Measurements from ENCODE around the gene TAS2R16. TPM values are rescaled to one million over a fixed set of nuclear protein-coding genes. Genes with fewer than 3 reads are reported as not detected.

TAS2R16 gene
- total and polyA plus RNA-seq, 3 experiments from 2014 or later = not detected

DNA sequence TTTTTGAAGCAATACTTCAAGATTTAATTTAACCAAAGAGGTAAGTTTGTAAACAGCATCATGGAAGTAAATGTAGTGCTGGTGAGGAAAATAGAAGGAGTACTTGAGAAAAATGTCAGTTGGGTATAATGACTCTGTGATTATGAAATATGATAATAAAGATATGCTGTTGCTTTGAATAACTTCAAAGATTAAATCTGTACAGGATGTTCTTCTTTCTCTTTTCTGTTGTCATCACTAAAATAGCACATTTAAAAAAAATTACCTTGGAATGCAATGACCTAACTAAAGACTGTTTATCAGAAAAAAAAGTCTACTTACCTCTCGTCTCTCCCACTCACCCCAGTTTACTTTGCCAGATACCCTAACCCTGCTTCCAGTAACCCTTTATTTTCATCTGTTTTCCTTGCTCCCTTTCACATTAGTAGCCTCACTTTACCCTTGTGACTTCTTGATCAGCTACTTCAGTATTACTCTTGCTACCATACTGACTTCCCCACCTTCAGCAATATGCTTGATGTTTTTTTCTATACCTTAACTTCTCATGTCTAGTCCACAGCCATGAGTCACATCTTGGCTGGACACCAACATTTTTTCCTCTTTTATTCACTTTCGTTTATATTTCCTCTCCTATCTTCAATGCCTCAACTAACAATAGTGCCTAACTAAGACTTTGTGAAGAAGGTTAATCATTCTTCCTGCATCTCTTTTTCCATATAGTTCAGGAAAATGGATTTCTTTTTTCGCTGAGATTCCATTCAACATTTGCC lies 29.7 kb upstream of the TAS2R16 start:
- Histone ChIP-seq H3K4me3 (ENCODE audit: low read length) (no peak overlapping the region), H3K36me3 (ENCODE audit: insufficient read depth, low read length) (no peaks in the 10 kb centered on the region), H3K27ac (ENCODE audit: low read depth, low read length) (no peak overlapping the region), H3K9me3 (ENCODE audit: low read length) (no peaks in the 10 kb centered on the region), H3K27me3 (ENCODE audit: insufficient read depth, low read length, poor library complexity, severe bottlenecking) (no peaks in the 10 kb centered on the region), H3K4me1 (ENCODE audit: insufficient read depth, low read length) (no peaks in the 10 kb centered on the region)
- CTCF ChIA-PET = no interaction called here
- Mint-ChIP-seq H3K9me3 (peaks cover 0 to 15% (median 4%) of the 10 kb centered on the region in 5 donors), H3K27ac (no peak overlapping the region), H3K4me1 (no peaks in the 10 kb centered on the region), H3K4me3 (no peak overlapping the region), H3K27me3 (no peaks in the 10 kb centered on the region), H3K36me3 (no peaks in the 10 kb centered on the region)
- DNase-seq = no peak
- POLR2A ChIA-PET = no interaction called here

DNA sequence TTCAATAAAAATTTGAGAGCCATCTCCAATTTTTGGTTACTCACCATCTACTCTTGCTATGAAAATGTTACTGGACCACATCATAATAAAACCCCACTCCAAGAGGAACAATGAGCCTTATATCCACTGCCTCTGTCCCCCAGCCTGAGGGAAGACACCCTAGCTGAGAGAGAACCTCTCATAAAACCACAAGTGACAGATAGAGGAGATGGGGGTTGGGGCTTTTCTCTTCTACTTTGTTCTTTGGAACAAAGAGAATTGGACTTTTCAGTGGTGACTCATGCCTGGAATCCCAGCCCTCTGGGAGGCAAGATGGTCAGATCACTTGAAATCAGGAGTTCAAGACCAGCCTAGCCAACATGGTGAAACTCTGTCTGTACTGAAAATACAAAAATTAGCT lies 27.6 kb upstream of the TAS2R16 start:
- H3K27me3 ChIP-seq (ENCODE audit: insufficient read depth, low read length, poor library complexity, severe bottlenecking) = no peaks in the 10 kb centered on the region
- H3K4me3 ChIP-seq (ENCODE audit: low read length) = no peak overlapping the region
- ChIA-PET POLR2A (no interaction called here), CTCF (no interaction called here)
- H3K4me3 Mint-ChIP-seq = no peak overlapping the region
- H3K27me3 Mint-ChIP-seq = no peaks in the 10 kb centered on the region
- no peaks in the 10 kb centered on the region for H3K9me3 ChIP-seq (ENCODE audit: low read length)
- H3K4me1 ChIP-seq (ENCODE audit: insufficient read depth, low read length) = no peaks in the 10 kb centered on the region
- H3K27ac Mint-ChIP-seq = no peak overlapping the region
- H3K4me1 Mint-ChIP-seq = no peaks in the 10 kb centered on the region
- peaks cover 2 to 17% (median 7%) of the 10 kb centered on the region in 5 donors for H3K9me3 Mint-ChIP-seq
- no peak overlapping the region for H3K27ac ChIP-seq (ENCODE audit: low read depth, low read length)
- no peaks in the 10 kb centered on the region for H3K36me3 ChIP-seq (ENCODE audit: insufficient read depth, low read length)
- no peak for DNase-seq
- no peaks in the 10 kb centered on the region for H3K36me3 Mint-ChIP-seq

DNA sequence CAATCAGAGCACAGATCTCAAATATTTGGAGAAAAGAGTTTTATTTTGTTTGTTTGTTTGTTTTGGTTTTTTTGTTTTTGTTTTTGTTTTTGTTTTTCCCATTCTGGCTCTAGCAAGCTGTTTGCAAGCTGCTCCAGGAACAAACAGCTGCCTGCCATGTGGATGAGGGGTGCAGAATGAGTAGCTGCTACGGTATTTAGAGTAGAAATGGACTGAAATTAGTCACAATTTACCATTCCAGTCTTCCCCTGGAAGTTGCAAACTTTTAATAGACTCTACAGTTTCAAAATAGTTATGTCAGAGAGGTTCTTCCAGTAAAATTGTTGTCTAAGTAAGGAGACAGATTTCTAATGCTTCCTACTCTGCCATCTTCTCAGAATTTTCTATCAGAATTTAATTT lies 27.1 kb upstream of the TAS2R16 start:
- Histone ChIP-seq H3K9me3 (ENCODE audit: low read length) (no peaks in the 10 kb centered on the region), H3K27me3 (ENCODE audit: insufficient read depth, low read length, poor library complexity, severe bottlenecking) (no peaks in the 10 kb centered on the region), H3K36me3 (ENCODE audit: insufficient read depth, low read length) (no peaks in the 10 kb centered on the region), H3K4me3 (ENCODE audit: low read length) (no peak overlapping the region), H3K27ac (ENCODE audit: low read depth, low read length) (no peak overlapping the region), H3K4me1 (ENCODE audit: insufficient read depth, low read length) (no peaks in the 10 kb centered on the region)
- Mint-ChIP-seq H3K27me3 (no peaks in the 10 kb centered on the region), H3K27ac (no peak overlapping the region), H3K4me1 (no peaks in the 10 kb centered on the region), H3K4me3 (no peak overlapping the region), H3K9me3 (peaks cover 2 to 15% (median 6%) of the 10 kb centered on the region in 5 donors), H3K36me3 (no peaks in the 10 kb centered on the region)
- DNase-seq = no peak
- POLR2A ChIA-PET = no interaction called here
- CTCF ChIA-PET = no interaction called here

DNA sequence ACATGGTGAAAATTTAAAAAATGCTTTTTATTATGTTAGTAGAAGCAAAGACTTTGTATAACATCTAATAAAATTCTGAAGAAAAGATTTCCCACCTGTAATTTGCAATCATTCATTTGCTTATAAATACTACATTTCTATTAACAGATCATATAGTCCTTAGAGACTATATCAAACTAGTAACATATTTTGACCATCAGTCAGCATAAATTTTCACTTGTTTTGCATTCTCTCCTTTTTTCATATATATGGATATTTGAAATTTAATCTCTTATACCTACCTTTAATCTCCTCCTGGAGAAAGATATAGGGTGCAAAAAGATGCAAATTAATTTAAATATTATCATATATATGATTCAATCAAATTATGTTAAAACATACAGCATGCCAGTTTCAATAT lies 16.9 kb upstream of the TAS2R16 start:
- CTCF ChIA-PET = no interaction called here
- H3K27me3 Mint-ChIP-seq = no peaks in the 10 kb centered on the region
- no peaks in the 10 kb centered on the region for H3K27me3 ChIP-seq (ENCODE audit: insufficient read depth, low read length, poor library complexity, severe bottlenecking)
- no peaks in the 10 kb centered on the region for H3K9me3 ChIP-seq (ENCODE audit: low read length)
- no peak overlapping the region for H3K27ac ChIP-seq (ENCODE audit: low read depth, low read length)
- H3K27ac Mint-ChIP-seq = no peak overlapping the region
- peaks cover 4 to 17% (median 14%) of the 10 kb centered on the region in 5 donors for H3K9me3 Mint-ChIP-seq
- H3K4me3 ChIP-seq (ENCODE audit: low read length) = no peak overlapping the region
- no peaks in the 10 kb centered on the region for H3K36me3 Mint-ChIP-seq
- H3K36me3 ChIP-seq (ENCODE audit: insufficient read depth, low read length) = no peaks in the 10 kb centered on the region
- POLR2A ChIA-PET = no interaction called here
- no peaks in the 10 kb centered on the region for H3K4me1 ChIP-seq (ENCODE audit: insufficient read depth, low read length)
- no peak for DNase-seq
- no peak overlapping the region for H3K4me3 Mint-ChIP-seq
- no peaks in the 10 kb centered on the region for H3K4me1 Mint-ChIP-seq

DNA sequence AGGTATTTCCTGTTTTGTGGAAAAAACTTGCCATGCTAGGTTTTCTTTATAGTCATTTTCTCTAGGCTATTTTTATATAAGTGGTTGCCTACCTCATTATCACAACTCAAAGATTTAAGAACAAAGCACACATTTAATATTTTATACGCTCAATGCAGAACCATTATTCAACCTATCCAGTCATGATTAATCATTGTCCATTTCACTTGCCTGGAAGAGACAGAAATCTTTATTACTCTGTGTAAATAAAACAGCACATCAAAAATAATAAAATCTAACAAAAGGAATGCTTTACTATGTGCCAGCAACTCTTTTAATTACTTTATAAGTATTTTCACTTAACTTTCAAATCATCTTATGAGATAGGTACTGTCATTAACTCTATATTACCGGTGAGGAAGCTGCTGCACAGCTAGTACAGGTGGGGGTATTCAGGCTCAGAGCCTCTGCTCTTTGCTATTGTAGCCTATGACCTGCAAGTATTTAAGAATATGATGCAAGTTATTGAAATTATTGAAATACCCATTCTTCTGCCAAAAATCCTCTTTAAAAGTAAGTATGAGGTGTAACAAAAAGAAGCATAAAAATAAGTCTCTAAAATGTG lies 16.4 kb upstream of the TAS2R16 start:
- Histone ChIP-seq H3K27ac (ENCODE audit: low read depth, low read length) (no peak overlapping the region), H3K27me3 (ENCODE audit: insufficient read depth, low read length, poor library complexity, severe bottlenecking) (no peaks in the 10 kb centered on the region), H3K4me1 (ENCODE audit: insufficient read depth, low read length) (no peaks in the 10 kb centered on the region), H3K4me3 (ENCODE audit: low read length) (no peak overlapping the region), H3K36me3 (ENCODE audit: insufficient read depth, low read length) (no peaks in the 10 kb centered on the region), H3K9me3 (ENCODE audit: low read length) (no peaks in the 10 kb centered on the region)
- DNase-seq = no peak
- H3K27me3 Mint-ChIP-seq = no peaks in the 10 kb centered on the region
- POLR2A ChIA-PET = no interaction called here
- no peaks in the 10 kb centered on the region for H3K36me3 Mint-ChIP-seq
- CTCF ChIA-PET = no interaction called here
- H3K4me1 Mint-ChIP-seq = no peaks in the 10 kb centered on the region
- peaks cover 4 to 17% (median 13%) of the 10 kb centered on the region in 5 donors for H3K9me3 Mint-ChIP-seq
- H3K27ac Mint-ChIP-seq = no peak overlapping the region
- H3K4me3 Mint-ChIP-seq = no peak overlapping the region

DNA sequence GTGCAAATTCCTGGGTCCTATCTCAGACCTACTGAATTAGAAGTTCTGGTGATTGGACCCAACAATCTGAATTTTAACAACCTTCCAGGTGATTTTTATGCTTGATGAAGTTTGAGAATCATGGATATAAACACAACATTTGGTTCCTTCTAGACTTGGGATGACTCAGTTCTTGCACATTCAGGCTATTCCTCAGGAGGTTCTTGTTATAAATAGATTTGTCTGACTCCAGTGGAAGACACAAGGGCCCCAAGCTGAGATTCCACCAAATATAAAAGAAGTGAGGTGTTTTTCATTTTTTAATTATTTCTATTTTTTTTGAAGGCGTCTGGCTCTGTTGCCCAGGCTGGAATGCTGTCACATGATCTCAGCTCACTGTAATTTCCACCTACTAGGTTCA lies 9.4 kb upstream of the TAS2R16 start:
- no peak for DNase-seq
- Histone ChIP-seq H3K4me1 (ENCODE audit: insufficient read depth, low read length) (no peaks in the 10 kb centered on the region), H3K27me3 (ENCODE audit: insufficient read depth, low read length, poor library complexity, severe bottlenecking) (no peaks in the 10 kb centered on the region), H3K27ac (ENCODE audit: low read depth, low read length) (no peak overlapping the region), H3K36me3 (ENCODE audit: insufficient read depth, low read length) (no peaks in the 10 kb centered on the region), H3K4me3 (ENCODE audit: low read length) (no peak overlapping the region), H3K9me3 (ENCODE audit: low read length) (no peaks in the 10 kb centered on the region)
- CTCF ChIA-PET = no interaction called here
- Mint-ChIP-seq H3K27me3 (no peaks in the 10 kb centered on the region), H3K9me3 (peaks cover 2 to 14% (median 9%) of the 10 kb centered on the region in 5 donors), H3K4me1 (no peaks in the 10 kb centered on the region), H3K36me3 (no peaks in the 10 kb centered on the region), H3K4me3 (no peak overlapping the region), H3K27ac (no peak overlapping the region)
- POLR2A ChIA-PET = no interaction called here

DNA sequence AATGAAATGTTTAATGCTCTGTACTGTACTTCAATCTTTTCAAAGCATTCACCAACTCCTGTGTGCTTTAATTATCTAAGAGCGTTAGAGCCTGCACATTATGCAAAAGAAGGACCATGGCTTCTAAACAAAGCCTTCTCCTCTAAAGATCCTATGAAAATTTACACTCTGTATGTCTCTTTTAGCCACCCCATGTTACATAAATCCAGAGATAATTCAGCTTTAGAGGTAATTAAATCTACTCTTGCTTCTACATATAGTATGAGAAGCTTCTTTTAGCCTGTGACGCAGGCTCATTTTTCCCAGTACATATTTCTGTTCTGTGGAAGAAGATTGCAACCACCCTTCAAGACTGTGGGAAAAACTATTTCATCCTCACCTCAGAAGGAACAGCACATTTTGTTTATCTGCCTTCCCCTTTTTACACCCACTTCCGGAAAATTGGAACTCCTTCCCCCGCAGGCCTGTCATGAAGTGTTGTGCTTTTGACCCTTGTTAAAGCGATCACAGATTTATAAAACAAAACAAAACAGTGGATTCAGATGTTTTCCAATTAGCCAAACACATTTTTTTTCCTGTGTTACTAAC lies 8.1 kb upstream of the TAS2R16 start:
- ChIA-PET POLR2A (no interaction called here), CTCF (no interaction called here)
- Histone ChIP-seq H3K36me3 (ENCODE audit: insufficient read depth, low read length) (no peaks in the 10 kb centered on the region), H3K4me3 (ENCODE audit: low read length) (no peak overlapping the region), H3K4me1 (ENCODE audit: insufficient read depth, low read length) (no peaks in the 10 kb centered on the region), H3K9me3 (ENCODE audit: low read length) (no peaks in the 10 kb centered on the region), H3K27ac (ENCODE audit: low read depth, low read length) (no peak overlapping the region), H3K27me3 (ENCODE audit: insufficient read depth, low read length, poor library complexity, severe bottlenecking) (no peaks in the 10 kb centered on the region)
- Mint-ChIP-seq H3K27ac (no peak overlapping the region), H3K4me1 (no peaks in the 10 kb centered on the region), H3K36me3 (no peaks in the 10 kb centered on the region), H3K9me3 (peaks cover 0 to 10% (median 7%) of the 10 kb centered on the region in 5 donors), H3K27me3 (no peaks in the 10 kb centered on the region), H3K4me3 (no peak overlapping the region)
- no peak for DNase-seq

DNA sequence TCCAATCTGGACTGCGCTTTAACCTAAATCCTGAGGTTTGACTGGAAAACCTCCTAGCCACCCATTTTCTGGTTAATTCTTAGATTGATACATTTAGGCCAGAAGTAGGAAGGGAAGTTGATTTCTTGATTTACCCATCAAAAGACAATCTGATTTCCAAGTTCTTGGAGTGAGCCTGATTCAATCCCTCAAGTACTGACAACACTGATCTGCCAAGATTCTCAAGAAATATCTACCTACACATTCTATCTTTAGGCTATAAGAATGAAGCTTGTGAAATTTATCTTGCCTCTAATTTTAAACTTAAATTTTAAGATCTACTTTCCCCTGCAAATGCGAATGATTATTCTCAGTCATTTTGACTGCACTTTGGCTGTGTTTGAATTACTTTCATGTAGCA lies 5.9 kb downstream of the TAS2R16 start:
- no peak overlapping the region for H3K4me3 Mint-ChIP-seq
- Histone ChIP-seq H3K4me3 (ENCODE audit: low read length) (no peak overlapping the region), H3K27ac (ENCODE audit: low read depth, low read length) (no peak overlapping the region), H3K27me3 (ENCODE audit: insufficient read depth, low read length, poor library complexity, severe bottlenecking) (no peaks in the 10 kb centered on the region), H3K9me3 (ENCODE audit: low read length) (no peaks in the 10 kb centered on the region), H3K4me1 (ENCODE audit: insufficient read depth, low read length) (no peaks in the 10 kb centered on the region), H3K36me3 (ENCODE audit: insufficient read depth, low read length) (no peaks in the 10 kb centered on the region)
- H3K27ac Mint-ChIP-seq = no peak overlapping the region
- no peaks in the 10 kb centered on the region for H3K36me3 Mint-ChIP-seq
- no peaks in the 10 kb centered on the region for H3K27me3 Mint-ChIP-seq
- POLR2A ChIA-PET = no interaction called here
- H3K4me1 Mint-ChIP-seq = no peaks in the 10 kb centered on the region
- no peak for DNase-seq
- CTCF ChIA-PET = no interaction called here
- peaks cover 2 to 17% (median 4%) of the 10 kb centered on the region in 5 donors for H3K9me3 Mint-ChIP-seq
